Effector CD4-positive, alpha-beta T cell (primary cell): ENCODE measurements around the gene HSD3B1.
"Not testable (repeated sequence)": the region's sequence is repeated elsewhere in the genome, so short reads cannot be mapped to it uniquely, and the experiment has no call there.

Experiments used
- DNase-seq: peaks from one replicate; pipeline ENCODE4 v3.0.0-alpha.2; 2020

Gene HSD3B1

DNA sequence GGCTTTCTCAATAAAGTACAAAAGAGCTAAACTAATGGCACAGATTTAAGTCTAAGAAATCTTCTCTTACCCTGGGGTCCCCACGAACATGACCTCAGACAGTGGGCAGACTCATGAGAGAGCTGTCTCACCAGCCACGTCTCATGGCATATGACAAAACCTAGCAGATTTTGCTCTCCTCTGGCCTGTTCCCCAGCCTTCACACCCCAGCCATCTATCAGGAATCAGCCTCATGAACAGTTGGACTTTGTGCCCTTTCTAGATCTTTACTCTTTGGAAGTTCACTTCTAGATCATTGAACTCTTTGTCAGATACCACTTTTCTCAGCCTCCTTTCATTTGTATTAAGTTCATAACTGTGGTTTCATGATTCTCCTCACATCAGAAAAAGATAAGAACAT is 14.2 kb upstream of the HSD3B1 start:
- no peak for DNase-seq

DNA sequence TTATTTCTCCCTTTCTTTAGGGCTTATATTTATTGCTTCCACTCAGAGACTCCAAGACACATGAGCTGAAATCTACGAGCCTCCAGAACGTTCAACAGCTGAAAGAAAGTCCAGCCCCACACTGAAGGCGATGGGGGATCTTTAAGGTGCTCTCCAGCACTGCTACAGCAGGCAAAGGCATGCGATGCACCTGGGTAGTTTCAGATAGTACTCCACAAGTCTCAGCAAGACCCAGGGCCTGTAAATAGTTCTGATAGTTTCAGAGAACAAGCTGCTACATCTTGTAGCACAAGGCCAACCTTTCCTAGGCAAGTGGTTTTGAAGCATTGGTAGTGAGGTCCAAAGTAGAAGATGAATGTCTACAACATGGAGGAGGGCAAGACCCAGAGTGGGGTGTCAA is 2.2 kb upstream of the HSD3B1 start:
- DNase-seq = no peak

DNA sequence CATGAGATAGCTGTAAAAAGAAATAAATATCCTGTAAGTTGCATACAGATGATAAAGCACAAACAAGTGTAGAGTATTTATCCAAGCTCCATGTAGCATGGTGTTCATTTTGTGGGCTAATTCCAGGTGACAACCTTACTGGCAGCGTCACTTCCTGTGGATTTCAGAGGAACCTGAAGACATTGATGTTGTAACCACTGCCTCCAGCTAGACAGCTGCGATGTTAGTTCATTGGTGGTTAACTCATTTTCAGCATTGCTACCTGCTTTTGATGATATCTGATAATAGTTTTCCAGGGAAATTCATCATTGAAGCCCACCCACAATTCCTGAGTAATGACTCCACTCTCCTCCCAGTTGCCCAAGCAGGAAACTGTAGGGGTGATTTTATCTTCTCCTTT is 3.0 kb downstream of the HSD3B1 start:
- no peak for DNase-seq

DNA sequence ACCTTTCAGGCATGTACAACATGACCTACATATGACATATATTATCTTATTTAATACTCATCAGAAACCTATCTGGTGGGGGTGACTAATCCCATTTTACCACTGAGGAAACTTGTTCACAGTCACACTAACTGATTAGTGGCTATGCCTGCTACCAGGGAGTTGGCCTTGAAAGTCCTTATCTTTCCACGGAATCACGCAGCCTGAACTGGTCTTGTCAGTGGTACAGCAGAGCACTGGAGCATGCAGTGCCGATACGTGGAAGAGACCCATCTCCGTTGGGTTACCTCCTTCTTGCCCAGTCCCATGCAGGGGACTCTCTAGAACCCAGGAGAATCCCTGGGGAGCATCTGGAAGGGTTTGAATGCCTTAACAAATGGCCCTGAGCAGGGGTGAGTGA is 8.2 kb downstream of the HSD3B1 start:
- DNase-seq = no peak

DNA sequence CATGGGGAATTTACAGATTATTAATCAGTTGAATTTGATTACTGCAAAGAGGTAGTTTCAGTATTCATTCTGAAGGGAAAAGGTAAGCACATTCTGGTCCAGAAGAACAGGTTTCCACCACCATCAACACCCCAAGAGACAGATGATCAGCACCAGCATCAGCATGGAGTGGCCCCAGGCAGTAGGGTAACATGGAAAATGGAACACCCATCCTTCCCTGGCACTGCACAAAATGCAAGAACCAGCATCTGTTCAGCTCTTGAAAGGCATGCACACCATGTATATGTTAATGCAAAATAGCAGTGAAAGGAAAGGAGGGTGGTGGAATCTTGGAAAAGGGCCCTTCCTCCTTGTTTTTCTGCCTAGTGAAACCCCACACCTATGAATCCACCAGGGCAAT is 9.2 kb downstream of the HSD3B1 start:
- DNase-seq = no peak

DNA sequence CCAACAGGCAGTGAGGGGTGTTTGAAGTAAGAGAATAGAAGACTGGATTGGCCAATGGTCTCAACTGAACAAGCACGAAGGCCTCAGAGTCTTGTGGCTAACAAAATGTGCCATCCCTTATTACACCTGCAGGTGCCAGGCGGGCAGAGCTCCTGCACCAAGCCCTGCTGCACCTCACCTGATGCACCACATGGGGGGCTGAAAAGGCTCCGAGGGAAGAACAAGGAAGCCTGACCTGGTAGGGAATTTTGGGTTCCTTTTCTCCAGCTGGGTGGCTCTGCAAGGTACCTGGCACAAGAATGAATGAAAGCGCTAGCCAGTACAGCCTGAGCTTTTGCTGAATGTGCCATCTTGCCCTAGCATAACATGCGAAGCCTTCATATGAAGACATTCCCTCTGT is 9.7 kb downstream of the HSD3B1 start:
- no peak for DNase-seq

DNA sequence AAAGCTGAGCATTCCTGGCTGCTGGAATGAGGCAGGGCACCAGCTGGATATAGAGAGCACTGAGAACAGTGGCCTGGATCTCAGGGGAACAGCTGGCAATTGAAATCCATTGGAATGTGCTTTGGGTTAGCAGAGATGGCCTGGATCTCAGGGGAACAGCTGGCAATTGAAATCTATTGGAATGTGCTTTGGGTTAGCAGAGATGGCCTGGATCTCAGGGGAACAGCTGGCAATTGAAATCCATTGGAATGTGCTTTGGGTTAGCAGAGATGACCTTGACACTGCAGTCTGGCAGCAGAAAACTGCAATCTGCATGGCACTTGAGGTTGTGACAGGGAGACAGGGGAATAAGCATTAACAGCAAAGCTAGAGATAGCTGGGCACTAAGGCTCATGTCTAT is 10.7 kb downstream of the HSD3B1 start:
- not testable (repeated sequence) for DNase-seq

DNA sequence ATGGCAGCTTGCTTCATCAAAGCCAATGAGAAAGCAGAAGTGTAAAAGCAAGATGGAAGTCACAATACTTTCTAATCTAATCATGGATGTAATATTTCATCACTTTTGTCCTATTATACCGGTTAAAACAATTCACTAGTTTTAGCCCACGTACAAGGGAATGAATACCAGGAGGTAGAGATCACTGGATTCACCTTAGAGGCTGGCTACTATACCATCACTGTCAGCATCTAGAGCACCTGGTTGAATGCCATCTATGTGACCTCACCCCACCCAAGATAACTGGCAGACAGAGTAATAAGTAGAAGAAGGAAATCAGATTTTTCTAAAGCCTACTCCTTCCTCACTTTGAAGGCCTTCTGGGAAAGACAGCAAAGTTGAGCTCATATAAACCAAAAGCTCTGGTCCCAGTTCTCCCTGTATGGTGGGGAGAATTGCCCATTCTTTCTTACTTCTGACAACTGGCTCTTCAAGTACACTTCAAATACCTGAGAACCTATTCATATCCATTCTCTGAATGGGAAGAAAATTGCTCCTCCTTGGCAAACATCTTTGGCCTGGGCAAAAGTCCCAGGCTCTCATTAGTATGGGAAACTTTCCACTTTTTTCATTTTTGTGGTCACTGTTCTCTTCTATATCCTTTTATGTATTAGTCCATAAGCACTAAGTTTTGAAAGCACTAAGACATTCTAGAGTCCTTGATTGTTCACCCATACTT is 24.8 kb downstream of the HSD3B1 start:
- no peak for DNase-seq

DNA sequence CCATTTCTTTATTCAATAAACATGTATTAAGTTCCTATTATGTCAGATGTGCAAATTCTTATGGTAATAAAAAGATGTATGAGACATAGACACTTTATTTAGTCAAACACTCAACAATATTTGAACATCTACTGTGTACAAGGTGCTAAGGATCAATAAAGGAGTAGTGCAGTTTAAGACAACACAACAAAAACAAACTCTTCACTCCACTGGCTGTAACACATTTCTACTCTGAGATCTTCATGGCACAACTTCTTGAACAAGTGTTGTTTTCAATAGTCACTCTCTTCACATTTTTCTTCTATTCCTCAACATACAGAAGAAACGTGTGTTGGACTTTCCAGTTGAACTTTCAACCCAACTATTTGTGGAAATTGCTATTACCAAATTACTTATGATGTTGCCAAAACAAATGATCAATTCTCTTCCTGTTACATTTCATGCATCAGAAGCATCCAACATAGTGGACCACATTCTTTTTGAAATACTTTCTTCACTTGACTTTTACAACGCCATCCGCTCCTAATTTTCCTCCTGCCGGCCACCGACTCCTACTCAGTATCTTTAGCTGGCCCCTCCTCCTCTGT is 25.4 kb downstream of the HSD3B1 start:
- no peak for DNase-seq

DNA sequence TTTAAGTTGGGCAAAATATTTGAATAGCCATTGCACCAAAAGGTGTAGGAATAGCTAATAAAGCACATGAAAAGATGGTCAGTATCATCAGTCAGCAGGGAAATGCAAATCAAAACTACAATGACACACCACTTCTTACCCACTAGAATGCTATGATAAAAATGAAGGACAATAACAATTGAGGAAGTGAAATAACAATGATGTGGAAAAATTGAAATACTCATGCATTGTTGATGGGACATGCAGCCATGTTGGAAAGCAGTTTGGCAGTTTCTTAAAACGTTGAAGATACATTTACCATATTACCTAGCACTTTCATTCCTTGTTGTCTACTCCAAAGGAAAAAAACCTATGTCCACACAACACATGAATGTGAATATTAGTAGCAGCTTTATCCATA is 28.4 kb downstream of the HSD3B1 start:
- no peak for DNase-seq

DNA sequence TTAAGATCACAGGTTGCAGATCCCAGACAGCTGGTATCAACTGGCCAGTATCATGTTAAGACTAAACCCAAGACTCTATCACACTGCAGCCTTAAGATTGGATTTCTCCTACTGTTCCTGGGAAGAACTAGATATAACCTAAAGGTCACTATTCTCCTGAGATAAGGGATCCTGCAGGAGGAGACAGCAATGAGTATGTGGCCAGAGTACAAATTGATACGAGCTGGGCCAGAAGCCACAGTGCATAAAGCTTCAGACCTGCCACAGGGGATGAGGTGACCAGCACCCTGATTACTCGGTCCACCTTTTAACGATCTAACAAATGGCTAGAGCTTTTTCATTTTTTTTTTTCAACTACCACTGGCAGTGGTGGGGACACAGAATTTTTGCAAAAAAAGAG is 31.0 kb downstream of the HSD3B1 start:
- DNase-seq = no peak

DNA sequence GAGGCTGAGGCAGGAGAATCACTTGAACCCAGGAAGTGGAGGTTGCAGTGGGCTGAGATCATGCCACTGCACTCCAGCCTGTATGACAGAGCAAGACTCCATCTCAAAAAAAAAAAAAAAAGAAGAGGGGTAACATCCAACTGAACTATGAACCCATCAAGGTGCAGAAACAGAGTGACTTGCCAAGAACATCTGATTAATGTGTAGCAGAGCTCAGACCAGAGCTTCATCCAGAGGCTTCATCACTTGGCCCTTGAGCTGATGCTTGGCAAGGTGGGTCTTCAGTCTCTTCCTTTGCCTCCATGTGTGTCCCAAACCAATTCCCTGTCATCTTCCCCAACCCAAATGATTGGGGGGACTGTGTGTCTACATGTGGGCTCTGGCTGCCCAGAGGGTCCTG is 32.6 kb downstream of the HSD3B1 start:
- DNase-seq = no peak

DNA sequence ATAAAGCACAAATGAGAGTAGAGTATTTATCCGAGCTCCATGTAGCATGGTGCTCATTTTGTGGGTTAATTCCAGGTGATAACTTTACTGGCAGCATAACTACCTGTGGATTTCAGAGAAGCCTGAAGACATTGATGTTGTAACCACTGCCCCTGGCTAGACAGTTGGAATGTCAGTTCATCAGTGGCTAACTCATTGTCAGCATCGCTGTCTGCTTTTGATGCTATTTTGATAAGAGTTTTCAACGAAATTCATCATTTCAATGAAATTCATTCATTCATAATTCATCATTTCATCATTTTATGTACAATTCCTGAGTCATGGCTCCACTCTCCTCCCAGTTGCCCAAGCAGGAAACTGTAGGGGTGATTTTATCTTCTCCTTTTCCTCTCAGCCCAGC is 34.4 kb downstream of the HSD3B1 start:
- no peak for DNase-seq

DNA sequence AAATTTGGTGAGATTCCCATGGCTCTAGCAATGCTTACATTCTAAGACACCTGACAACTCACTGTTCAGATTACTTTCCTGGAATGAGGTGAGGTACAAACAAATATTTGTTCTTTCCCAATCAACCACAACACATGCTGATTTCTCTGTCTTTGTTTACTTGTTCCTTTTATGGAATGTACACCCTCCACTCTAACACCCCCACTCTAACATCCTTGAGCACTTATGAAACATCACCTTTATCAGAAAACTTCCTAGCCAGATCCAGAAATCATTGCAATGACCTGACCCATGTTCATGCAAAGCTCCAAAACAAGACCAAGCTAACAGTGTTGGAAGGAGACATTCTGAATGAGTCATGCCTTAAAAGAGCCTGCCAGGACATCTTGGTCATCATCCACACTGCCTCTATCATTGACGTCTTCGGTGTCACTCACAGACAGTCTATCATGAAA is 35.5 kb downstream of the HSD3B1 start:
- no peak for DNase-seq

DNA sequence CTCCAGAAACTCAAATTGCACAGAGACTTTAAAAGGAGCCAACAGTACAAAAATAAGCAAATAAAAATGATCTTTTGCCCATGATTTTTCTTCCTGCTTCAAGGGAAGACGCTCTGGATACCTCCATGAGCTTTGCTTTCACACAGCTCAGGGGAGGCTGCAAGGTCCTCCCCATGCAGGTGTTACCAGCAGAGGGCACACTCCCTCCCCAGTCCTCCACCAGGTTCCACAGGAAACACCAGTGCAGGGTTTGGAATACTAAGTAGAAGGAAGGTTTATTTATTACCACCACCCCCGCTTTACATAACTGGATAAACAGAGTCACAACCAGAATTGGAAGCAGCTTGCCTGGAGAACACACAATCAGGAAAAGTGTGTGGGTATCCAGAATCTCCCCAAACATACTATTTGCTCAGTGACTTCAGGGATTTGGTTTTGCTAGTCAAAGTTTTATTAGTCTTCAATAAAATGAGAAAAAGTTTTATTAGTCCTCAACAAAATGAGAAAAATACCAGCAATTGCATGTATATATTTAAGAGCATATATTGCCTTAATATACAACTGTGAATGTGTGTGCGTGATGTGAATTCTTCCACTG is 37.3 kb downstream of the HSD3B1 start:
- no peak for DNase-seq

DNA sequence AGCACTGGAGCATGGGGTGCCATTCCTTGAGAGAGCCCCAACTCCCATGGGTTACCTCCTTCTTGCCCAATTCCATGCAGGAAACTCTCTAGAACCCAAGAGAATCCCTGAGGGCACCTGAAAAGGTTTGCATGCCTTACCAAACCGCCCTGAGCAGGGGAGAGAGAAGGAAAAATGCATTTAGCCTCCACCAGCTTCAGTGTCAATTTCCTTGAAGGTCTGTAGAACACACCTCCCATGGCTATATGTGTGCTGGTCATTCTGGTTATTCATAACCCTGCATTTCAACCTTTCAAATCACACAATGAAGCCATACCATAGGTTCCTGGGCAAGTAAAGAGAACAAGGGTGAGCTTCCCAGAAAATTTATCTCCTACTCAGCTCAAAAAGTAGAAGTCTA is 39.6 kb downstream of the HSD3B1 start:
- no peak for DNase-seq

DNA sequence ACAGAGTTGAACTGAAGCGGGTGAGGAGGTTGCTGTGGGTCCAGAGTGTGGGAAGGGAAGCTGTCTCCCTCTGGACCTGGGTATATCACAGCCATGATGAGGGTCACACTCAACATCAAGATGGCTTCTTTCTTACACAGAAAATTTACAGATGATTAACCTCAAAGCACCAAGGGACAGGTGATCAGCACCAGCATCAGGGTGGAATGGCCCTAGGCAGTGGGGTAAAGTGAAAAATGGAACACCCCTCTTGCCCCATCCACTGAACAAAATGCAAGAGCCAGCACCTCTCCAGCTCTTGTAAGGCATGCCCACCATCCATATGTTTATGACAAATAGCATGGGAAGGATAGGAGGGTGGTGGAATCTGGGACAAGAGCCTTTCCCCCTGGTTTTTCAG is 40.3 kb downstream of the HSD3B1 start:
- DNase-seq = no peak

DNA sequence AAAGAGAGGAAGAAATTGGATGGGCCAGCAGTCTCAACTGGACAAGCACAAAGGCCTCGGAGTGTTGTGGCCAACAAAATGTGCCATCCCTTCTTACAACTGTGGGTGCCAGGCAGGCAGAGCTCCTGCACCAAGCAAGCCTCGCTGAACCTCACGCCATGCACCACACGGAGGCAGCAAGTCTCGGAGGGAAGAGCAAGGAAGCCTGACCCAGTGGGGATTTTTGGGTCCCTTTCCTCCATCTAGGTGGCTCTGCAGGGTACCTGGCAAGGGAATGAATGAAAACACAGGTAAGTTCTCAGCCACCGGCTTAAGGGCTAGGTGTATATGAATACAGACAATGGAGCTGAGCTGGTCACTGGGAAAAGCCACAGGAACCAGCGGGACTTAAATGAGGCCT is 40.8 kb downstream of the HSD3B1 start:
- DNase-seq = no peak

DNA sequence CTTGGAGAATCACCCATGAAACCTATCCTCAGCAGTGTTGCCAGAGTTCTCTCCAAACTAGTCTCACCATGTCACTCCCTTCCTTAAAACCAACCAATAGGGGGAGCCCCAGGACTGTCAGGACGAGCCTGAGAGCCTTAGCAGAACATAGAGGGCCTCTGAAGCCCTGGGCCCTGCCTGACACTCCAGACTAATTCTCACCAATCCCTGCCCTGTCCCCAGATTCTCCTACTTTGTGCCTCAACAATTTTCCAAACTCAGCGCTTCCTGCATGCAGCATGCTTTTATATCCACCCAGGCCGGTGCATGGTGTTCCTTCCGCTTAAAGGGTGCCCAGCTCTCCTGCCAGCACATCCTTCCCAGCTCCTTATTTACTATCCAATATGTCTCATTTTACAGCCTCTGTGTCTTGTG is 42.7 kb downstream of the HSD3B1 start:
- DNase-seq = no peak

DNA sequence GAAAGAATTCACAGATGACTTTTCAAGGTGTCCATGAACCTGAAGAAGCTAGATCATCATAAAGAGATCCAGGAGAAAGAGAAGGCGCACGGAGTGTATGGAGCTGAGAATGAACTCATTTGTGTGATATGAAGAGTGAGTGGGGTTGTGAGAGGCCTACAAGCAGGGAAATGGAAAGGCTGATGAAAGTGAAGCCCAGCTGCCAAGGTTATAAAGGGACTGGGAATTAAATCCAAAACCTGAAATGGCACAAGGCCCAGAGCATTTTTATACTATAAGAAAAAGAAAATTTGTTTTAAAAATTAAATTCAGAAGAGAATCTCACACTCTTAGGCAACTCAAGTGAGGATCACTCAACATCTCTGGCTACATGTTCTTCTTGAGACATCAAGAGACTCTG is 43.4 kb downstream of the HSD3B1 start:
- DNase-seq = no peak

DNA sequence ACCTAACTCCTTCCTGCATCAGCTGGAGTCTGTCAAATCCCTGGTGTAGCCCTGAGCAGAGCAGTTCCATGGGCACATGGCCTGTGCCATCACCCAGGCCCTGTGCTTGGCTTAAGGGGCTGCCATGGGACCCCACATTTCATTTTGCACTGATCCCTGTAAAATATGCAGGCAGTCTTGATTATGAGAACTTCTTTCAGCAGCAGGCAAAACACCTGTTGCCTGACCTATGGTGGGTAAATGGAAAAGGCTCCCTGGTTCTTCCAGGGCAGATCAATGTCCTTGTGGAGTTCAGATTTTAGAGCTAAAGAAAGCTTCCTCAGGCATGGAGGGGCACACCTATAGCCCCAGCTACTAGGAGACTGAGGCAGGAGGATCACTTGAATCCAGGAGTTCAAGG is 44.2 kb downstream of the HSD3B1 start:
- no peak for DNase-seq

DNA sequence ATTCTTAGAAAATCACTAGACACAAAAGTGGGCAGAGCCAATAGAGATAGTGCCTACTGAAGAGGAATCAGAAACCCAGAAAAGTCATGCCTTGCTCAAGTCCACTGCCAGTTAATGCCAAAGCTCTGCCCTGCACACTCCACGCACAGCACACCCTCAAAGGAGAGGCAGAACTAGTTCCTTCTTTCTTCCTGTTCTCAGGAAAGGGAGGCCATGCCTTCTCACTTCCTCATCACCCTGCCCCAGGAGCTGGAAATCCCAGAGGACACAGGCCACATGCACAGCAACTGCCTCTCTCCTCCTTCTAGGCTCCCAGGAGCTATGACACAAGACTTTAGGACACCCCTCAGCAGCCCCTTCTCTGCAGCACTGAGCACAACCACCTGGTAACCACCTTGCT is 45.6 kb downstream of the HSD3B1 start:
- not testable (repeated sequence) for DNase-seq

DNA sequence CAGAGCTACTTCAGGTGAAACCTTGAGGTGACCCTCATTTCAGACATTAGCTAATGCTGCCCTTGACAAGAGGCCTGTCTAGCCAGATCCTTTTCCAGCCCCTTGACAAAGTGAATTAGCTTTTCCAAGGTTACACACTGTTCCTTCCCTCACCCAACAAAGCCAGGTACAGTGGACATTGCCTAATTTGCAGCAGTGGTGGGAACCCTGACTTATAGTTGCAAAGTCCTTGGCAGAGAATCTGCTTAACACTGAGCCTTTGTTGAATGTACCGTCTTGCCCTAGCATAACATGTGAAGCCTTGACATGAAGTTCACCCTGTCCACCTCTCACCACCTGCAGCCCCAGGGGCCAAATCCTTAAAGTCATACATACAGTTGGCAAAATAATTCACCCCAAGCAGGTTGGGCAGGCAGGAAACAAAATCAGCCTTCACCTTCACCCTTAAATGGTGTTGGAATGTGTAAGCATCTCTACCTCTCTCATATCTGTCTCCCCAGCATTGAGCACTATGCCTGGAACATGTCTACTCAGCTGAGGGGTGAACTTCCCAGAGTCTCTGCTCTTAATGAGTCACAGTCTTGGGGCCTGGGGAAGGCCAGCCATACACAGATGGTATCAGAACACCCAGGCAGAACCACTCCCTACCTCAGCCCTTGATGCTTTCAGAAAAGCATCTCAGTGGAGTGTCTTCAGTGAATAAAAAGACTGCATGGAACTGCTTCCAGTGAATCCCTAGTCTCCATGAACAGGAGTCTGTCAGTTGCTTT is 46.5 kb downstream of the HSD3B1 start:
- DNase-seq = not testable (repeated sequence)

DNA sequence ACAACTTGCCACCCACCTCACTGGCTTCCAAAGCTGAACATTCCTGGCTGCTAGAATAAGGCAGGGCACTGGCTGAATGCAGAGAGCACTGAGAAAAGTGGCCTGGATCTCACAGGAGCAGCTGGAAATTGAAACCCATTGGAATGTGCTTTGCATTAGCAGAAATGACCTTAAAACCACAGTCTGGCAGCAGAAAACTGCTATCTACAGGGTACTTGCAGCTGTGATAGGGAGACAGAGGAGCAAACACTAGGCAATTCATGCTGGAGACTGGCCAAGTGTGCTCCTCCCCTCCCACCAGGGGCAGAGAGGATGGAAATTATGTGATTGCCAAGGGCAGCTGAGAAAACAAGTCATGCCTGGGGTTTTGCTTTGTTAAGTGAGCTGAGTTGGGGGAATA is 47.2 kb downstream of the HSD3B1 start:
- DNase-seq = no peak
